GM21526 (cell line): ENCODE data around the gene CLPSL2.

Source experiments
- ATAC-seq: cut with Tn5 transposase; IDR thresholded peaks from one replicate; pipeline ENCODE4 v1.9.1; 2021; ENCODE audit warnings: moderate library complexity; ENCODE audit not compliant: unreplicated experiment, low FRiP score

The CLPSL2 gene

DNA sequence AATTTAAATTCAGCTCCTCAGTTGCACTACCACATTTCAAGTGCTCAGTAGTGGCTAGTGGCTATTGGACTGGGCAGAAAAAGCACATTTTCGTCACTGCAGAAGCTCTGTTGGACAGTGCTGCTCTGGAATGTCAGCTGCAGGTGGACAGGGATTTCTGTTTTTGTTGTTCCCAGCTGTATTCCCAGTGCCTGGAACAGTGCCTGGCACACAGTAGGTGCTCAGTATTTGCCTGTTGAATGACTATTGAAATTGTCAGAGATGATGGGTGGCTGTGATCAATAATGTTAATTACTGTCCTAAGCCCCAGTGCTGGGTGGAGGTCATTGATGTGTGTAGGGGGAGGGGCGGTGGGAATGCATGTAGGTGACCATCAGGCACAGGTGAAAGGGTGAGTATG lies 9.9 kb downstream of the CLPSL2 start:
- no peak for ATAC-seq

GRCh38 chr6:35786810-35787209 lies 10.4 kb downstream of the CLPSL2 start:
- ATAC-seq: no peak

DNA sequence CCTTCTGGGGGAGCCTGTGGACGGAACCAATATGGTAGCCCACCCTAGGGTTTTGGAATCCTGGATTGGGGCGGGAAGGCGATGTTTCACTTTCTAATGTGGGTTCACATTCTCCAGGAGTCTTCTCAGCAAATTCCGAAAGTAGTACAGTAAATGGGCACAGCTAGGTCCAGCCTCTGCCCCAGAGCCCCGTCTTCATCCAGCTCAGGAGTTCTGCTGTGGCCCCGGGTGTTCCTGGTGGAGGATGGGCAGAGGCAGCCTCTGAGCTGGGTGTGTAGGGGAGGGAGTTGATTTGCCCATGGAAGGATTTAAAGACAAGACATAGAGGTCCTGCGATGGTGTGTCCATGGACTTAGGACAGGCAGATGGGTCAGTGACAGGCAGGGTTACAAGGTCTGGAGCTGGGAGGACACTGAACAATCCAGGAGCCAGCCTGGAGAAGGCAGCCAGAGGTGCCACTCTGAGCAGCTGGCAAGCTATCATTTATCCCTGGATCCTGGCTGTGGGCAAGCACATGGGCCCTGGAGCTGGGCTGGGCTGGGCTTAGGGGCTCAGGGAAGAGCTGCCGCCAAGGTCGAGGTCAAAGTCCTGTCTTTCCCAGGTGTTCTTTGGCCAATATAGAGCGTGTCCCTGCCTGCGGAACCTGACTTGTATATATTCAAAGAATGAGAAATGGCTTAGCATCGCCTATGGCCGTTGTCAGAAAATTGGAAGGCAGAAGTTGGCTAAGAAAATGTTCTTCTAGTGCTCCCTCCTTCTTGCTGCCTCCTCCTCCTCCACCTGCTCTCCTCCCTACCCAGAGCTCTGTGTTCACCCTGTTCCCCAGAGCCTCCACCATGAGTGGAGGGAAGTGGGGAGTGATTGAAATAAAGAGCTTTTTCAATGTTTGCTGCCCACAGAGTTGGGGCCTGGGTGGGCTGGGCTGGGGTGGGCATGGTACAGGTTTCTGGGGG lies 11.1 kb downstream of the CLPSL2 start:
- no peak for ATAC-seq

DNA sequence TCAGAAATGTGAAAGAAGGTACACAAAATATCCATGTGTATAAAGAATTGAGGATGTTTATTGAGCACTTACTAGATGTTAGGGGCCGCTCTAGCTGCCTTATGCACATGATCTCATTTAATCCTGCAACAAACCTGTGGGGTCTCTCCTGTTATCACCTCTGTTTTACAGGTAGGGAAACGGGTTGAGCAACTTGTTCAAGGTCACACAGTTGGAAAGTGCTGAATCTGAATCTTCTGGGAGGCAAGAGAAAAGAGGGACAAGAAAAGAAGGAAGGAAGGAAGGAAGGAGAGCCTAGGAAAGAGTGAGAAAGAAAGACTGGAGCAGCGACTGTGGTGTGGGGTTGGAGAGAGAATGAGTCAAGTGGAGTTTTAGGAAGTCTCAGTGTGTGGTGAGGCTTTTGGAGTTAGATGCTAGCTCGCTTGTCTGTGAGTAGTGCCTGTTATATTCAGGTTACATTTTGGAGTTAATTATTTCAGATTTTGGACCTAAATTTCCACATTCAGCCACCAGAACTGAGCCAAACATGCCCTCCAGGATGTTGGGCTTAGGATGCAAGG lies 12.1 kb downstream of the CLPSL2 start:
- ATAC-seq: no peak

DNA sequence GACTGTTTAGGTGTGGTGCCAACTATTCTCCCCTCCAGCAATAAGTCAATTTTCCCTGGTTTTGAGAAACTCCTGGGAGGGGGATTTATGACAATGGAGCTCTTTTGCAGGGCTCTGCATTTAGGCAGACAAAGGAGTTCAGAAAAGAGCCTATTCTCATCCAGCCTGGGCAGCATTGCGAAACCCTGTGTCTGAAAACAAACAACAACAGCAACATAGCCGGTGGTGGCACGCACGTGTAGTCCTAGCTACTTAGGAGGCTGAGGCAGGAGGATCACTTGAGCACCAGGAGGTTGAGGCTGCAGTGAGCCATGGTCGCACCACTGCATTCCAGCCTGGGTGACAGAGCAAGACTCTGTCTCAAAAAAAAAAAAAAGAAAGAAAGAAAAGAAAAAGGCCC lies 14.3 kb downstream of the CLPSL2 start:
- ATAC-seq: no peak

DNA sequence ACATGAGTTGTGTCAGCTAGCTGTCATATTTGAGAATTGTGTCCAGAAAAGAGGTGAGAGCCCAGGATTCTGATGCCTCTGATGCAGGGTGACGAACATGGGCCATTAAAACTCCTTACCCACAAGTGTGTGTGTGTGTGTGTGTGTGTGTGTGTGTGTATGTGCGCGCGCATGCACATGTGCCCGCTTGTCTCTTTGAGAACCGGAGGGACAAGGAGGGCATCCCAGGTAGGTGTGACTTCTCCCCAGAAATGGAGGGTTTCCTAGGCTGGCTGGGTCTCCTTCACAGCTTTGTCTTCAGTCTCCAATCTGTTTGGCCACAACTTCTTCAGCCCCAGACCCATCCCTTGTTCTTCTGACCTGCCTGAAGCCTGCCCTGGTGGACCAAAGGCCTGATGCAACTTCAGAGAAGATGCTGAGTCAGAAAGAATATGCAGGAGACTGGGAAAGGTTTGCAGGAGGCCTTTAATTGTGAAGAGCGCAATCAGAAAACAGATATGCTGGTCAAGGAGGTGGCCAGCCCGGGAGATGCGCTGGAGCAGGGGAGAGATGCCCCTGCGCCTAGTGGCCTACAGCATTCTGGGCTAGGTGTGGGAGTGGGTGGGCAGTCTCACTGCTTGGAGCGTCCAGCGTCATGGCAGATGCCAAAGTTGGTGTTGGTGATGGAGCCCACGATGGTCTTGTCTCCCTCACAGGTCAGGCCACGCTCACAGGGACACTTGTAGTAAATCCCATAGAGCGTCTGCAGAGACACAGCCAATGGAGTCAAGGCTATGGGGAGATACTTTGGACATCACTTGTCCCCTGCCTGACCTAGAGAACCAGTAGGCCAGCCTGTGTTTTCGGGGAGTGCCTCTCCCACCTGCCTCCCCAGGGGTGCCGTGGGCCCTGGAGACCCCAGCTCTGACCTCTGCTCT lies 18.4 kb downstream of the CLPSL2 start:
- ATAC-seq: no peak

DNA sequence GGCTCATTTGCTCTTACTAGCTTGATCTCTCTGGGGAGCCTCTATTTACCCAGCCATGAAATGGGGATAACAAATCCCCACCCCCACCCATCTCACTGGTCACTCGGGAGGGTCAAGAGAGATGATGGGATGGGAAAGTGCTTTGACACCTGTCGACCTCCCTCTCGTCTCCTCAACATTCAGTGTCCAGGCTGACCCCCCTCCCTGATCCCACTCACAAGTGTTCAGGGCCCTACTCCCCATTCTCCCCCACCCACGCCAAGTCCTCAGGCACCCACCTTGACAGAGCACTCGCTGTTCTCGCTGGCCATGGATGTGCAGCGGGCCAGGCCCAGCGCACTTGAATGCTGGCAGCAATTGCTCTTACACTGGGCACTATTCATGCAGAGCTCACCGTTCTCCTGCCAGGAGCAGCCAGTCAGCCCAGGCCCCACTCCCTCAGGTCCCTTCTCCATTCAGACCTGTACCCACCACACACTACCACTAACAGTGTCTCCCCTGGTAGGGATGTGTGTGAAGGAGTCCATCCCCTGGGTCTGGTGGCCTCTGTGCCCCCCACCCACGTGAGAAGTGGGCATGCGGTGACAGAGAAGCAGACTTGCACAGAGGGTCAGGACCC lies 19.2 kb downstream of the CLPSL2 start:
- no peak for ATAC-seq

DNA sequence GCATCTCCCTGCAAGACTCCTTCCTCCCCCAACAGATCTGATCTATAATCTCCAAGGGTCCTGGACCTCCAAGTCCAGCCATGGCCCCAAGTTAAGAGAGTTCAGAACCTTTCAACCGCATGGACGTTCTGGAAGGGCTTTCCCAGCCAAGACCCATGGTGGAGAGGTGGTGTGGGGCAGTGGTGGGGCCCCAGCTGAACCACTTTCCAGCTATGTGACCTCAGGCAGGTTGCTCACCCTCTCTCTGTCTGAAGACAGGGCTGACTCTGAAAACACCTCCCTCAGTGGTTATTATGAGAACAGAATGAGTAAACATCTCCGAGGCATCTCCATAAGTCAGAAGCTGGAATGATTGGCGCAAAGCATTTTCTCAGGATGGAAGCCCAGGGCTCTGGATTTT lies 19.8 kb downstream of the CLPSL2 start:
- no peak for ATAC-seq

- no peak for ATAC-seq
Observed at GRCh38 chr6:35797837-35798526, 21.6 kb downstream of the CLPSL2 start.

GRCh38 chr6:35798706-35799105 lies 22.3 kb downstream of the CLPSL2 start:
- no peak for ATAC-seq

- ATAC-seq: no peak
Observed at GRCh38 chr6:35801148-35801547, 24.8 kb downstream of the CLPSL2 start.

DNA sequence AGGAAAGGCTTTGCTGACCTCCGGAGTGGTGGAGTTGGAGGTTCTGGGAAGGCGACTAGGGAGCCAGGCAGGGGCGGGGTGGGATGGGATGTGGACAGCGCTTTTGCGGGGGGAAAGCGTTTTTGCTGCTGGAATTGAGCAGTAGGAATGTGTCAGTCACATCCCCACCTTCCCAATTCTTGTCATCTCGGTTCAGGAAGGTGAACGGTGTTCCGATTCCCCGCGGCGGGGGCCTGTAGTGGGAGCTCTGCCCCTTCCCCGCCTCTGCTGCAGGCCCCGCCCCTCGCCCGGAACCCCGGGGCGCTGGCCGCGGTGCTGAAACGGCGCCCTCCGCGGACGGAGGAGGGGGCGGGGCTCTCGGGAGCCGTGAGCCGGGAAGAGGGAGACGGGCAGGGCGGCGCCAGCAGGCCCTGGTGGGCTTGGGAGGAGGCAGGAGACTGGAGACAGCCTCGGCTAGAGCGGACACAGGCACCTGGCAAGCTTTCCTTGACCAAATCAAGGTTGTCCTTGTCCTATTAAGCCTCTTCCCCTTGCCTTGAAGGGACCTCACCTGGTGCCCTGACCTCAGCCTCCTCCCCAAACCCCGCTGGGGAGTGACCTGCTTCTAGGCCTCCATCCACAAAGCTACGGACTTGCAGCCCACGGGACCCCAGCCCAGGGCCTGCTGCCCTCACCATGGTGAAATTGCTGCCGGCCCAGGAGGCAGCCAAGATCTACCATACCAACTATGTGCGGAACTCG lies 28.8 kb downstream of the CLPSL2 start, which contains the start of gene LHFPL5:
LHFPL5 (plus strand) TSS at position 357 of the 741 bp plus-strand sequence; CDS start at position 676, 319 bp downstream.
- no peak for ATAC-seq

GRCh38 chr6:35808688-35809087 lies 32.3 kb downstream of the CLPSL2 start:
- no peak for ATAC-seq

DNA sequence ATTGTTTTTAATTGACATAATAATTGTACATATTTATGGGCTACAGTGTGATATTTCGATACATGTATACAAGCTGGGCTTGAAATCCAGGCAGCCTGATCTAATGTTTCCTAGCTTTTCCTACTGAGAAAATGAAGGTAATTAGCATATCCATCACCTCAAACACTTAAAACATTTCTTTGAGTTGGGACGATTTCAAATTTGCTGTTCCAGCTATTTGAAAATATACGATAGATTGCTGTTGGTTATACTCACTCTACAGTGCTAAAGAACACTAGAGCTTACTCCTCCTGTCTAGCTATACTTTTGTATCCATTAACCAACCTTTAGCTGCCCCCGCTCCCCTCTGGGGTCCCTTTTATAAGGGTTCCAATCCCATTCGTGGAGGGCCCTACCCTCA lies 33.4 kb downstream of the CLPSL2 start:
- ATAC-seq: no peak

DNA sequence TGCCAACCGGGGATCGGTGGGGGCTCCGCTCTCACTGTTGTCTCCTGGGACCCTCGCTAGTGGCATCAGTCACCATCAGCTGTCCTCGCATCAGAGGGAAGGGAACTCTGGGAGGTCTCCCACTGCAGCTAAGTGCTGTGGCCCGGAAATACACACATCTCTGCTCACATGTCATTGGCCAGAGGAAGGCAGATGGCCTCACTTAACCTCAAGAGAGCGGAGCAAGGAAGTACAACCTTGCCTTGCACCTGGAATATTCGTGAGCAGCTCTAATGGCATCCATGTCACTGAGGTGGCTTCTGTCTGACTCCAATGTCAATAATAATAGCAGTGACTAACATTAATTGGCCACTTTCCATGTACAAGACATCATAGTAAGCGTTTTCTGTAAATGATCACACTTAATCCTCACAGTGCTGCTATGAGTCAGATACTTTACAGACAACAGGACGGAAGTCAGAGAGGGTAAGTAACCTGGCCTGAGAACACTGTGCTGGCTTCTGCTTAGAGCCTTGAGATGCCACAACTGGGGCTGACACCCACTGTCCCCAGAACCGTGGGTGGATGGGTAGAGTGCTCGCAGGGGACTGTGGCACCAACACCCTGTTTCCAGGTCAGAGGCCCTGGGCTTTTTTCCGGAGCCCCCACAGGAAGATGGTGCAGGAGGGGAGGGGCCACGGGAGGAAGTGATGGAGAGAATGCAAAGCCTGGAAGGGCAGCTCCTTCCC lies 34.7 kb downstream of the CLPSL2 start:
- no peak for ATAC-seq

DNA sequence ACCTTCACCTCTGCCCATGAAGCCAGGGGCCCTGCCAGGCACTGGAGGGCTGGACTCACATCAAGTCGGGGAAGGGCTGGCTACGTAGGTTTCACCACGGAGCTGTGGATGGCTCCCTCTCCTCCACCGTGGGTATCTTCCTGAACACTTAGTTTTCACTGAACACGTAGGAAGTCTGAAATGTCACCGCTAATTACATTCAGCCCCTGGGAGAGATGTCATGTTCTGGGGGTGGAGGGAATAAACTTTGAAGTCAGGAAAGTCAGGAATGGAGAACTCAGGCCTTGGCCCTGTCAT lies 35.2 kb downstream of the CLPSL2 start:
- ATAC-seq: no peak

DNA sequence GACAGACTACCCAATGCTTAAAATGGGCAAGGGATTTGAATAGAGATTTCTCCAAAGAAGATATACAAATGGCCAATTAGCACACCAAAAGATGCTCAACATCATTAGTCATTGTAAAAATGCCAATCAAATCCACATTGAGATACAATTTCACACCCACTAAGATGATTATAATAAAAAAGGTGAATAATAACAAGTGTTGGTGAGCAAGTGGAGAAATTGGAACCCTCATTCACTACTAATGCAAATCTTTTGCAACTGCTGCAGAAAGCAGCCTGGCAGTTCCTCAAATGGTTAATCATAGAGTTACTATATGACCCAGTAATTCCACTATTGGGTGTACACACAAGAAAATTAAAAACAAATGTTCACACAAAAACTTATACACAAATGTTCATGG lies 41.1 kb downstream of the CLPSL2 start:
- ATAC-seq: no peak

DNA sequence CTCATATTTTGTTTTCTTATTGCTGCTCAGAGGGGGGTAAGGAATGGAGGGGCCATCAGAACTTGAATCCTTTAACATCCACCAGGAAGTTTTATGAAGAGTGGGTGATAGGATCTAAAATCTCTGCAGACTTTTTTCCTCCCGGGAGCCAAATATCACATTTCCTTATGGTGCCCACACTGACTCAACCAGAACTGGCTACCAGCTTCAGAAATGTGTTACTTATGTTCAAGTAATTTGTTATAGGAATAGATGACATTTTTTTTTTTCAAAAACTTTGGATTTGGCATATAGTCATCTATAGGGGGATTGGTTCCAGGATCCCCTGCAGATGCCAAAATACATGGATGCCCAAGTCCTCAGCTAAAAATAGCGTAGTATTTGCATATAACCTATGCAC lies 47.2 kb downstream of the CLPSL2 start:
- no peak for ATAC-seq
